Esophagus squamous epithelium (tissue), 4 donors: ENCODE data around the gene MTCH1.

Experiments used
- CTCF ChIP-seq, 6 experiments: fragments of 450-650 bp in 4 of 6; fragments of 200-600 bp in 2 of 6; sonication (generic) in 2 of 6; IDR thresholded peaks; one replicate each; pipeline ENCODE4 v1.5.1; 2016 to 2019; ENCODE audit warnings: antibody characterized with exemption in 6 of 6, mild to moderate bottlenecking in 4 of 6, moderate library complexity in 4 of 6
- POLR2A ChIP-seq, 4 donors: fragments of 450-650 bp; IDR thresholded peaks; one replicate each; pipeline ENCODE4 v1.6.1; 2017; ENCODE audit warnings: antibody characterized with exemption in 4 of 4, mild to moderate bottlenecking in 4 of 4, moderate library complexity in 3 of 4

DNA sequence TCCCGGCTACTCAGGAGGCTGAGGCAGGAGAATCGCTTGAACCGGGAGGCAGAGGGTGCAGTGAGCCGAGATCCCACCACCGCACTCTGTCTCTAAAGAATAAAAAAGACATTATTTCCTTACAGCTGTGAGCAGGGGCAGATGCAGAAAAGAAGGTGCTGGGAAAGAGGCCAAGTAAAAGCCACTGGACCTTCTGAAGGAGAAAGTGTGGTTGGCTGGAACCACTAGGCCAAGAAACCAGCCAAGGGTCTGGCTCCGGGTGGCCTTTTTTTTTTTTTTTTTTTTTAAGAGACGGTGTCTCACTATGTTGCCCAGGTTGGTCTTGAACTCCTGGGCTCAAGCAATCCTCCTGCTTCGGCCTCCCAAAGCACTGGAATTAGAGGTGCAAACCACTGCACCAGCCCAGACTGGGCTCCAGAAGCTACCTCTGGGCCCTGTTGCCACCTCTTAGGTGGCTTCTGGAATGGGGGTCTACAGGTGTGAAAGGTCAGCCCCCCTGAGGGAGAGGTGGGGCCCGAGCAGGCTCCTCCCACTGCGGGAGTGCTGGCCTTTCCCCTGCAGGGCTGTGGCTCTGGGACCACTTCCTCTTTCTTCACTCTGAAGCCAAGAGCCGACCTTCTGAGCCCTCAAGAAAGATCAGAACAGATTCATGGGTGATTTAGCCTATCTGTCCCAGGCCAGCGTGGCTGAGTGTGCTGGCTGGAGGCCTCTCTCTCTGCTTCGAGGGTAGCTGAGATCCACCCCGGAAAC is 19.2 kb upstream of the MTCH1 start, which contains the start of gene FGD2:
- TF ChIP-seq POLR2A (IDR thresholded peaks at IDR 0.05) (peak in 1 of 4 donors; percentile 32), CTCF (IDR thresholded peaks at IDR 0.05) (no peak)
